Astrocyte of the cerebellum (primary cell): ENCODE results near the gene SKAP1.

Experiments
- DNase-seq: peaks from one replicate; pipeline ENCODE4 v3.0.0-alpha.2; 2011; ENCODE audit warnings: low read depth
- H3K4me3 ChIP-seq: 2 replicates; pipeline ENCODE4 v1.5.1; 2011; ENCODE audit warnings: mild to moderate bottlenecking, low read depth, low read length, moderate library complexity
- CTCF ChIP-seq: IDR thresholded peaks from 2 replicates; pipeline ENCODE4 v1.5.1; 2012; ENCODE audit warnings: low read length, low read depth, moderate library complexity, mild to moderate bottlenecking; ENCODE audit errors: missing control alignments
- in situ Hi-C: cut with HindIII; loops from 2 replicates; pipeline ENCODE4 v1.10.0; 2017; ENCODE audit warnings: low sequenced_read_pairs

Gene SKAP1

GRCh38 chr17:48441862-48442261, 11.8 kb upstream of the SKAP1 start:
- in situ Hi-C loops, result no loop called here
- no peak for TF ChIP-seq CTCF
- DNase-seq, result no peak
- H3K4me3 ChIP-seq, result no peak overlapping the region

GRCh38 chr17:48441231-48441711, 11.3 kb upstream of the SKAP1 start:
- in situ Hi-C loops, result no loop called here
- no peak overlapping the region for H3K4me3 ChIP-seq
- DNase-seq, result no peak
- no peak for TF ChIP-seq CTCF

GRCh38 chr17:48440669-48441068, 10.7 kb upstream of the SKAP1 start:
- TF ChIP-seq CTCF, result no peak
- no peak for DNase-seq
- no peak overlapping the region for H3K4me3 ChIP-seq
- in situ Hi-C loops, result no loop called here

GRCh38 chr17:48439875-48440505, 10.0 kb upstream of the SKAP1 start:
- H3K4me3 ChIP-seq, result no peak overlapping the region
- in situ Hi-C loops, result no loop called here
- no peak for DNase-seq
- no peak for TF ChIP-seq CTCF

- no peak for TF ChIP-seq CTCF
- H3K4me3 ChIP-seq, result no peak overlapping the region
- DNase-seq, result no peak
- in situ Hi-C loops, result no loop called here
Measured at GRCh38 chr17:48439110-48439850, 9.3 kb upstream of the SKAP1 start.

GRCh38 chr17:48438516-48439061, 8.6 kb upstream of the SKAP1 start:
- no peak overlapping the region for H3K4me3 ChIP-seq
- no peak for DNase-seq
- in situ Hi-C loops, result no loop called here
- TF ChIP-seq CTCF, result no peak
